Measurements from ENCODE around the gene TCTN2. TPM values are rescaled to one million over a fixed set of nuclear protein-coding genes. Genes with fewer than 3 reads are reported as not detected.

TCTN2 gene
- total RNA-seq, 1 donor from 2014 or later = 9.2 TPM

DNA sequence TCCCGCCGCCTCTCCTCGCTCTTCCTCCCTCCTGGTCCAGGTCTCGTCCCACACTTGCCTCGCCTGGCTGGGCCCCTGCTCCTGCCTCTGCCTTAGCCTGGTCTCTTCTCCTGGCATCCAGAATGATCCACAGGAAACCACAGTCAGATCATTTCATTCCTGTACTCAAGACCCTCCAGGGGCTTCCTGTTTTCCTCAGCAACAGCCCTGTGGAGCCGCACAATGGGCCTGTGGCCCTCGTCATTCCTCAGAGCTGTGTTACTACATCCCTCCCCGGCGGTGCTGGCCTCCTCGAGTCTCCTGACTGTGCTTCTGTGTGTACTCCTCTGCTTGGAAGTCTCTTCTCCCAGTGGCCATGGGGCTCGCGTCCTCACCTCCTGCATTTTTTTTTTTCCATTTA, 61.3 kb downstream of the TCTN2 start:
- DNase-seq (ENCODE audit: low read depth) (no peak), FAIRE-seq (no peak)
- Histone ChIP-seq H3K27ac (ENCODE audit: low read depth, low read length) (no peak overlapping the region), H3K9me3 (ENCODE audit: insufficient read depth, low read depth, low read length) (no peaks in the 10 kb centered on the region), H3K9ac (ENCODE audit: low read length) (no peak overlapping the region), H3K4me1 (ENCODE audit: insufficient read depth, low read length) (no peaks in the 10 kb centered on the region), H3K79me2 (ENCODE audit: insufficient read depth, low read length) (no peaks in the 10 kb centered on the region), H3K27me3 (ENCODE audit: insufficient read depth, low read length) (no peaks in the 10 kb centered on the region), H3K4me2 (ENCODE audit: low read length) (no peak overlapping the region), H2AFZ (ENCODE audit: low read depth, low read length) (no peak overlapping the region), H3K36me3 (ENCODE audit: insufficient read depth, low read length) (peaks cover 33% of the 10 kb centered on the region), H4K20me1 (ENCODE audit: insufficient read depth, low read length) (no peaks in the 10 kb centered on the region), H3K4me3 (ENCODE audit: insufficient read depth, low read depth, low read length) (no peak overlapping the region)
- H3K36me3 Mint-ChIP-seq (ENCODE audit: low read depth, unreplicated experiment) = peaks cover 21% of the 10 kb centered on the region
- no peaks in the 10 kb centered on the region for H3K27me3 Mint-ChIP-seq (ENCODE audit: low read depth, unreplicated experiment)
- H3K4me1 Mint-ChIP-seq (ENCODE audit: low read depth, unreplicated experiment) = peaks cover 10% of the 10 kb centered on the region
- H3K27ac Mint-ChIP-seq (ENCODE audit: unreplicated experiment) = peak overlapping the region; percentile 27
- H3K9me3 Mint-ChIP-seq (ENCODE audit: unreplicated experiment) = no peaks in the 10 kb centered on the region
- TF ChIP-seq, protein P1, sequence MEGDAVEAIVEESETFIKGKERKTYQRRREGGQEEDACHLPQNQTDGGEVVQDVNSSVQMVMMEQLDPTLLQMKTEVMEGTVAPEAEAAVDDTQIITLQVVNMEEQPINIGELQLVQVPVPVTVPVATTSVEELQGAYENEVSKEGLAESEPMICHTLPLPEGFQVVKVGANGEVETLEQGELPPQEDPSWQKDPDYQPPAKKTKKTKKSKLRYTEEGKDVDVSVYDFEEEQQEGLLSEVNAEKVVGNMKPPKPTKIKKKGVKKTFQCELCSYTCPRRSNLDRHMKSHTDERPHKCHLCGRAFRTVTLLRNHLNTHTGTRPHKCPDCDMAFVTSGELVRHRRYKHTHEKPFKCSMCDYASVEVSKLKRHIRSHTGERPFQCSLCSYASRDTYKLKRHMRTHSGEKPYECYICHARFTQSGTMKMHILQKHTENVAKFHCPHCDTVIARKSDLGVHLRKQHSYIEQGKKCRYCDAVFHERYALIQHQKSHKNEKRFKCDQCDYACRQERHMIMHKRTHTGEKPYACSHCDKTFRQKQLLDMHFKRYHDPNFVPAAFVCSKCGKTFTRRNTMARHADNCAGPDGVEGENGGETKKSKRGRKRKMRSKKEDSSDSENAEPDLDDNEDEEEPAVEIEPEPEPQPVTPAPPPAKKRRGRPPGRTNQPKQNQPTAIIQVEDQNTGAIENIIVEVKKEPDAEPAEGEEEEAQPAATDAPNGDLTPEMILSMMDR (IDR thresholded peaks at IDR 0.05; ENCODE audit: insufficient read depth, low read depth, low read length) = no peak
- no peak for TF ChIP-seq EZH2 (IDR thresholded peaks at IDR 0.05; ENCODE audit: insufficient read depth, low read length)
- H3K4me3 Mint-ChIP-seq (ENCODE audit: unreplicated experiment) = no peak overlapping the region

DNA sequence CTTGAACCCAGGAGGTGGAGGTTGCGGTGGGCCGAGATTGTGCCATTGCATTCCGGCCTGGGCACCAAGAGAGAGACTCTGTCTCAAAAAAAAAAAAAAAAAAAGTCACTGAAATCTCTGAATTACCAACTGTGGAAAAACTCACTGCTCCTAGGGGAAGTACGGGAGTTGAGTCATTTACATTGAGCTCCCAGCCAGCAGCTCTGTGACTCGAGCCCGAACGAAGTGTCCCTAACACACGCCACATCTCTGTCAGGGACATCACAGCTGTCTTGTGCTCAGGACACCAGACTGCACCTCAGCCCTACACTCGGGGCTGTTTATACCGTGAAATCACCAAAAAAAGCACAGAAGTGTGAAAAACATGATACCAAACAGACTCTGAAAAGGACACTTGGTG, 62.3 kb downstream of the TCTN2 start:
- Histone ChIP-seq H3K4me2 (ENCODE audit: low read length) (no peak overlapping the region), H3K9ac (ENCODE audit: low read length) (no peak overlapping the region), H3K27ac (ENCODE audit: low read depth, low read length) (no peak overlapping the region), H4K20me1 (ENCODE audit: insufficient read depth, low read length) (no peaks in the 10 kb centered on the region), H3K9me3 (ENCODE audit: insufficient read depth, low read depth, low read length) (no peaks in the 10 kb centered on the region), H3K4me1 (ENCODE audit: insufficient read depth, low read length) (no peaks in the 10 kb centered on the region), H3K36me3 (ENCODE audit: insufficient read depth, low read length) (peaks cover 34% of the 10 kb centered on the region), H3K27me3 (ENCODE audit: insufficient read depth, low read length) (no peaks in the 10 kb centered on the region), H2AFZ (ENCODE audit: low read depth, low read length) (no peak overlapping the region), H3K4me3 (ENCODE audit: insufficient read depth, low read depth, low read length) (no peak overlapping the region), H3K79me2 (ENCODE audit: insufficient read depth, low read length) (no peaks in the 10 kb centered on the region)
- Mint-ChIP-seq H3K27ac (ENCODE audit: unreplicated experiment) (no peak overlapping the region), H3K4me1 (ENCODE audit: low read depth, unreplicated experiment) (peaks cover 10% of the 10 kb centered on the region), H3K36me3 (ENCODE audit: low read depth, unreplicated experiment) (peaks cover 20% of the 10 kb centered on the region), H3K27me3 (ENCODE audit: low read depth, unreplicated experiment) (no peaks in the 10 kb centered on the region), H3K4me3 (ENCODE audit: unreplicated experiment) (no peak overlapping the region), H3K9me3 (ENCODE audit: unreplicated experiment) (no peaks in the 10 kb centered on the region)
- FAIRE-seq = no peak
- TF ChIP-seq, protein P1 (IDR thresholded peaks at IDR 0.05; ENCODE audit: insufficient read depth, low read depth, low read length) = no peak
- no peak for TF ChIP-seq EZH2 (IDR thresholded peaks at IDR 0.05; ENCODE audit: insufficient read depth, low read length)
- DNase-seq (ENCODE audit: low read depth) = no peak

DNA sequence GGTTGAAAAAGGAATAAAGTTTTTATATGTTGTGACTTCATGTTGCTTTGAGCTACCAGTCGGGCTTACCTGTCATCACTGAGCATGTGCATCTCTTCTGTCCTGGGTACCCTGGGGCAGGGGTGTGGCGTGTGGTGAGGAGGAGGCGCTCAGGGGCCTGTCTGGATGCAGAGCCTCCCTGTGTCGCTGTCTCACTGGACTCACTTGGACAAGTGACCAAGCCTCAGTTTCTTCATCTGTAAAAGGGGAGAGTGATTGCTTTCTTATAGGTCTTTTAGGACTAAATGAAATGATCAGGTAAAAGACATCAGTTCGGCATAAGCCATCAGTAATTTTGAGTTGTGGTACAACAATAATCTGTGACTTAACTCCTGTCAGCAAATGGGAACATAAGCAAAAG, 63.4 kb downstream of the TCTN2 start:
- TF ChIP-seq, protein P1 (IDR thresholded peaks at IDR 0.05; ENCODE audit: insufficient read depth, low read depth, low read length) = no peak
- no peak for TF ChIP-seq EZH2 (IDR thresholded peaks at IDR 0.05; ENCODE audit: insufficient read depth, low read length)
- Histone ChIP-seq H3K4me2 (ENCODE audit: low read length) (no peak overlapping the region), H3K36me3 (ENCODE audit: insufficient read depth, low read length) (peaks cover 39% of the 10 kb centered on the region), H3K4me1 (ENCODE audit: insufficient read depth, low read length) (no peaks in the 10 kb centered on the region), H3K9ac (ENCODE audit: low read length) (no peak overlapping the region), H3K4me3 (ENCODE audit: insufficient read depth, low read depth, low read length) (no peak overlapping the region), H3K9me3 (ENCODE audit: insufficient read depth, low read depth, low read length) (no peaks in the 10 kb centered on the region), H3K27ac (ENCODE audit: low read depth, low read length) (no peak overlapping the region), H3K27me3 (ENCODE audit: insufficient read depth, low read length) (no peaks in the 10 kb centered on the region), H3K79me2 (ENCODE audit: insufficient read depth, low read length) (no peaks in the 10 kb centered on the region), H4K20me1 (ENCODE audit: insufficient read depth, low read length) (no peaks in the 10 kb centered on the region), H2AFZ (ENCODE audit: low read depth, low read length) (no peak overlapping the region)
- peaks cover 10% of the 10 kb centered on the region for H3K4me1 Mint-ChIP-seq (ENCODE audit: low read depth, unreplicated experiment)
- H3K4me3 Mint-ChIP-seq (ENCODE audit: unreplicated experiment) = no peak overlapping the region
- FAIRE-seq (no peak), DNase-seq (ENCODE audit: low read depth) (no peak)
- no peaks in the 10 kb centered on the region for H3K9me3 Mint-ChIP-seq (ENCODE audit: unreplicated experiment)
- H3K27ac Mint-ChIP-seq (ENCODE audit: unreplicated experiment) = no peak overlapping the region
- H3K27me3 Mint-ChIP-seq (ENCODE audit: low read depth, unreplicated experiment) = no peaks in the 10 kb centered on the region
- H3K36me3 Mint-ChIP-seq (ENCODE audit: low read depth, unreplicated experiment) = peaks cover 13% of the 10 kb centered on the region

All from astrocyte (in vitro differentiated cells and primary cell).